OCI-LY7 (cell line): ENCODE data around the gene CCDC88B.

Experiments used
- EZH2phosphoT487 ChIP-seq: fragments of 200-600 bp; sonication (generic); IDR thresholded peaks from 2 replicates; pipeline ENCODE4 v1.6.1; 2018; ENCODE audit warnings: low read depth, borderline replicate concordance, mild to moderate bottlenecking, mixed run types, antibody characterized with exemption, low read length, moderate library complexity, mixed read lengths
- TF ChIP-seq, protein P1 (sequence below): fragments of 200-600 bp; sonication (generic); conservative IDR thresholded peaks from 2 replicates; pipeline ENCODE4 v1.5.1; 2014; ENCODE audit warnings: mild to moderate bottlenecking, antibody characterized with exemption, low read length, moderate library complexity, mixed read lengths

- TF ChIP-seq, protein P1, sequence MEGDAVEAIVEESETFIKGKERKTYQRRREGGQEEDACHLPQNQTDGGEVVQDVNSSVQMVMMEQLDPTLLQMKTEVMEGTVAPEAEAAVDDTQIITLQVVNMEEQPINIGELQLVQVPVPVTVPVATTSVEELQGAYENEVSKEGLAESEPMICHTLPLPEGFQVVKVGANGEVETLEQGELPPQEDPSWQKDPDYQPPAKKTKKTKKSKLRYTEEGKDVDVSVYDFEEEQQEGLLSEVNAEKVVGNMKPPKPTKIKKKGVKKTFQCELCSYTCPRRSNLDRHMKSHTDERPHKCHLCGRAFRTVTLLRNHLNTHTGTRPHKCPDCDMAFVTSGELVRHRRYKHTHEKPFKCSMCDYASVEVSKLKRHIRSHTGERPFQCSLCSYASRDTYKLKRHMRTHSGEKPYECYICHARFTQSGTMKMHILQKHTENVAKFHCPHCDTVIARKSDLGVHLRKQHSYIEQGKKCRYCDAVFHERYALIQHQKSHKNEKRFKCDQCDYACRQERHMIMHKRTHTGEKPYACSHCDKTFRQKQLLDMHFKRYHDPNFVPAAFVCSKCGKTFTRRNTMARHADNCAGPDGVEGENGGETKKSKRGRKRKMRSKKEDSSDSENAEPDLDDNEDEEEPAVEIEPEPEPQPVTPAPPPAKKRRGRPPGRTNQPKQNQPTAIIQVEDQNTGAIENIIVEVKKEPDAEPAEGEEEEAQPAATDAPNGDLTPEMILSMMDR: no peak
- no peak for TF ChIP-seq EZH2phosphoT487
Observed at GRCh38 chr11:64396079-64396591, 56.1 kb downstream of the CCDC88B start.
